Small intestine (tissue), 7 donors: Measurements from ENCODE around the gene VARS1. TPM values are rescaled to one million over a fixed set of nuclear protein-coding genes. Genes with fewer than 3 reads are reported as not detected.
"Not testable (repeated sequence)": the region's sequence is repeated elsewhere in the genome, so short reads cannot be mapped to it uniquely, and the experiment has no call there.

Source experiments
- DNase-seq, 2 donors: peaks; one replicate each; pipeline versions ENCODE4 v3.0.0 to v3.0.0-alpha.2; 2013
- FAIRE-seq: peaks from 2 replicates; lab custom pipeline; 2012; peaks lifted over from hg19 to GRCh38; lab: Jason Lieb, UNC
- H3K27ac ChIP-seq, 3 donors: one replicate each; pipeline ENCODE4 v1.5.1; 2013; ENCODE audit warnings: low read length in 2 of 3, mild to moderate bottlenecking in 2 of 3, control low read depth in 1 of 3, inconsistent platforms in 1 of 3, low read depth in 1 of 3, moderate library complexity in 1 of 3
- H3K27me3 ChIP-seq, 3 donors: one replicate each; pipeline ENCODE4 v1.6.1; 2013; ENCODE audit warnings: low read length in 3 of 3, inconsistent platforms in 1 of 3; ENCODE audit not compliant: control insufficient read depth in 3 of 3, insufficient read depth in 3 of 3
- H3K36me3 ChIP-seq, 3 donors: one replicate each; pipeline ENCODE4 v1.6.1; 2013; ENCODE audit warnings: low read length in 3 of 3, inconsistent platforms in 1 of 3, low read depth in 1 of 3, mild to moderate bottlenecking in 1 of 3, moderate library complexity in 1 of 3; ENCODE audit not compliant: control insufficient read depth in 3 of 3, insufficient read depth in 2 of 3
- H3K4me1 ChIP-seq, 3 donors: one replicate each; pipeline ENCODE4 v1.6.1; 2013; ENCODE audit warnings: low read length in 2 of 3, inconsistent platforms in 1 of 3, low read depth in 1 of 3, mild to moderate bottlenecking in 1 of 3, moderate library complexity in 1 of 3; ENCODE audit not compliant: control insufficient read depth in 3 of 3, insufficient read depth in 2 of 3
- H3K4me3 ChIP-seq, 3 donors: one replicate each; pipeline ENCODE4 v1.5.1; 2013; ENCODE audit warnings: low read length in 3 of 3, control low read depth in 1 of 3, inconsistent platforms in 1 of 3, low read depth in 1 of 3, mild to moderate bottlenecking in 1 of 3, moderate library complexity in 1 of 3
- H3K9me3 ChIP-seq, 2 donors: one replicate each; pipeline ENCODE4 v1.6.1; 2013; ENCODE audit warnings: low read depth in 1 of 2, low read length in 1 of 2; ENCODE audit not compliant: control insufficient read depth in 2 of 2, insufficient read depth in 1 of 2
- WGBS, 3 donors: extraction: QIAGEN DNeasy Blood & Tissue Kit; methylation state at CpG; one replicate each; pipeline ENCODE4 v1.1.7; 2013; 5-methylcytosine and 5-hydroxymethylcytosine counted together
- polyA plus RNA-seq, 4 donors: library from polyadenylated mRNA; stranded (reverse) in 3 of 4; unstranded in 1 of 4; fragments of 200-250 nt in 3 of 4; fragments of 120-200 nt in 1 of 4; gene quantifications; one replicate each; pipeline versions ENCODE4 v1.2.1 to v1.2.3, GENCODE V29; 2013
- donor health status: healthy with polysubstance abuse.
- donor health status: control.
- donor health status: control.
- donor health status: Bipolar disorder and iron deficiency.
- donor health status: healthy.

VARS1 gene
- polyA plus RNA-seq, 4 donors: 19.9 to 42.4 (median 24.2) TPM

DNA sequence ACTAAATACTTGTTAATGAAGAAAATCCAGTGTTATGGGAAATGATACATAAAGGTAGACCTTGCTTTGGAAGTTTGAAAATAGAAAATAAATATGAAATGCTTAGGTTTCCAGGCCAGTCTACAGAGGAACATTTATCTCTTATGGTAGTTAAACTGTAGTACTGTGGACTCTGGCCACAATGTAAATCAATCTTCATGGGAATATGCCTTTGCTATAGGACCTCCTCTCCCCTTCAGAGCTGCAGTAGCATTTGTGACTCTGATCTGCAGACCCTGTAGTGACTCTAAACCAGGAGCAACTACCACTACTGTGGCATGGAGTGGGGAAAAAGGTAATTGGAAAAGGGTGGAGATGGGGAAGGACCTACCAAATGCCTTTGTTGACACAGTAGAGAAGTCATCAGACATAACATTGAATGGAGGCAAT lies 24.3 kb upstream of the VARS1 start:
- Histone ChIP-seq H3K27ac (peak overlapping the region in 2 of 3 donors; percentile 15 to 80), H3K9me3 (no peaks in the 10 kb centered on the region), H3K4me3 (no peak overlapping the region), H3K27me3 (no peaks in the 10 kb centered on the region), H3K4me1 (peaks cover 0 to 41% (median 13%) of the 10 kb centered on the region in 3 donors), H3K36me3 (peaks cover 0 to 4% (median 0%) of the 10 kb centered on the region in 3 donors)
- DNase-seq: peak; percentile 65 to 66
- no peak for FAIRE-seq

GRCh38 chr6:31817929-31818511 lies 22.5 kb upstream of the VARS1 start:
- peaks cover 2 to 49% (median 16%) of the 10 kb centered on the region in 3 donors for H3K4me1 ChIP-seq
- not testable (repeated sequence) for H3K27me3 ChIP-seq, H3K36me3 ChIP-seq, H3K9me3 ChIP-seq, DNase-seq, FAIRE-seq
- H3K4me3 ChIP-seq: peak overlapping the region in 1 of 3 donors; percentile 34
- peak overlapping the region in 1 of 3 donors; percentile 43 for H3K27ac ChIP-seq
- 66 to 70% (median 69%) methylated on average over 8 of the region's 8 CpGs for WGBS, 3 donors

GRCh38 chr6:31817133-31817928 lies 21.8 kb upstream of the VARS1 start:
- peak overlapping the region; percentile 8 to 85 (median 21) for H3K27ac ChIP-seq
- peaks cover 2 to 44% (median 12%) of the 10 kb centered on the region in 3 donors for H3K4me1 ChIP-seq
- not testable (repeated sequence) for H3K36me3 ChIP-seq, H3K9me3 ChIP-seq, H3K27me3 ChIP-seq, FAIRE-seq, DNase-seq
- H3K4me3 ChIP-seq: peak overlapping the region in 2 of 3 donors; percentile 34 to 35
- WGBS, 3 donors: 38 to 51% (median 42%) methylated on average over 12 to 15 of the region's 37 CpGs

DNA sequence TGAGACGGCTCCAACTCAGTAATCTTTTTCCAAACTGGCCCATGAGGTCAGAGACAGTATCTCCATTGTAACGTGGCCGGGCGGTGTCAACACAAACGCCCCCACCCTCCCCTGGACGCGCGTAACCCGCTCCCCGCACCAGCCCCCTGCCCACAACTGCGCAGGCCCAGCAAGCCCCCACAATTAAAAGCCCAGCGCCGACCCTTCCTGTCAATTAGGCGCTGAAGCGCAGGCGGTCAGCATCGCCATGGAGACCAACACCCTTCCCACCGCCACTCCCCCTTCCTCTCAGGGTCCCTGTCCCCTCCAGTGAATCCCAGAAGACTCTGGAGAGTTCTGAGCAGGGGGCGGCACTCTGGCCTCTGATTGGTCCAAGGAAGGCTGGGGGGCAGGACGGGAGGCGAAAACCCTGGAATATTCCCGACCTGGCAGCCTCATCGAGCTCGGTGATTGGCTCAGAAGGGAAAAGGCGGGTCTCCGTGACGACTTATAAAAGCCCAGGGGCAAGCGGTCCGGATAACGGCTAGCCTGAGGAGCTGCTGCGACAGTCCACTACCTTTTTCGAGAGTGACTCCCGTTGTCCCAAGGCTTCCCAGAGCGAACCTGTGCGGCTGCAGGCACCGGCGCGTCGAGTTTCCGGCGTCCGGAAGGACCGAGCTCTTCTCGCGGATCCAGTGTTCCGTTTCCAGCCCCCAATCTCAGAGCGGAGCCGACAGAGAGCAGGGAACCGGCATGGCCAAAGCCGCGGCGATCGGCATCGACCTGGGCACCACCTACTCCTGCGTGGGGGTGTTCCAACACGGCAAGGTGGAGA lies 19.7 kb upstream of the VARS1 start, which contains the start of the genes HSPA1A and HSPA1L:
Gene HSPA1A, plus strand, starts transcription at position 519 of the 814 bp plus-strand sequence. Its CDS starts 214 bp downstream, at position 733.
Gene HSPA1L, minus strand, starts transcription at position 259 of the 814 bp plus-strand sequence. CDS start 3,311 bp downstream, outside the sequence.
- H3K9me3 ChIP-seq: no peaks in the 10 kb centered on the region
- FAIRE-seq (no peak), DNase-seq (peak; percentile 95 to 96)
- H3K4me1 ChIP-seq: peaks cover 2 to 32% (median 6%) of the 10 kb centered on the region in 3 donors
- H3K27me3 ChIP-seq: no peaks in the 10 kb centered on the region
- 1 to 2% (median 1%) methylated on average over 53 to 56 of the region's 56 CpGs for WGBS, 3 donors
- peak within 1 kb of the TSS; percentile 80 to 100 (median 96) for H3K27ac ChIP-seq
- H3K36me3 ChIP-seq: peaks cover 0 to 9% (median 0%) of the 10 kb centered on the region in 3 donors
- H3K4me3 ChIP-seq: peak within 1 kb of the TSS; percentile 34 to 87 (median 37)

GRCh38 chr6:31814677-31815024 lies 19.1 kb upstream of the VARS1 start:
- peak overlapping the region; percentile 34 to 87 (median 37) for H3K4me3 ChIP-seq
- no peaks in the 10 kb centered on the region for H3K9me3 ChIP-seq
- DNase-seq (peak; percentile 96 to 98), FAIRE-seq (no peak)
- no peaks in the 10 kb centered on the region for H3K27me3 ChIP-seq
- H3K4me1 ChIP-seq: peaks cover 2 to 27% (median 6%) of the 10 kb centered on the region in 3 donors
- H3K36me3 ChIP-seq: peaks cover 0 to 9% (median 0%) of the 10 kb centered on the region in 3 donors
- peak overlapping the region; percentile 53 to 100 (median 96) for H3K27ac ChIP-seq
- WGBS, 3 donors: 0% methylated on average over 13 of the region's 13 CpGs

- Histone ChIP-seq H3K27me3 (no peaks in the 10 kb centered on the region), H3K36me3 (peaks cover 0 to 5% (median 0%) of the 10 kb centered on the region in 3 donors), H3K27ac (peak overlapping the region; percentile 80 to 100 (median 84)), H3K4me1 (peaks cover 2 to 19% (median 3%) of the 10 kb centered on the region in 3 donors), H3K9me3 (no peaks in the 10 kb centered on the region), H3K4me3 (no peak overlapping the region)
- 87 to 95% (median 92%) methylated on average over 7 of the region's 7 CpGs for WGBS, 3 donors
- no peak for DNase-seq
- no peak for FAIRE-seq
Measured at GRCh38 chr6:31813465-31813849, 17.9 kb upstream of the VARS1 start.

GRCh38 chr6:31811645-31812044 lies 16.1 kb upstream of the VARS1 start:
- no peaks in the 10 kb centered on the region for H3K27me3 ChIP-seq
- no peaks in the 10 kb centered on the region for H3K9me3 ChIP-seq
- DNase-seq (no peak), FAIRE-seq (no peak)
- H3K4me1 ChIP-seq: peaks cover 2 to 14% (median 3%) of the 10 kb centered on the region in 3 donors
- H3K36me3 ChIP-seq: peaks cover 0 to 5% (median 0%) of the 10 kb centered on the region in 3 donors
- no peak overlapping the region for H3K27ac ChIP-seq
- WGBS, 3 donors: 89 to 94% (median 90%) methylated on average over 12 of the region's 12 CpGs
- no peak overlapping the region for H3K4me3 ChIP-seq

- 90 to 93% (median 90%) methylated on average over 10 of the region's 10 CpGs for WGBS, 3 donors
- H3K27me3 ChIP-seq, DNase-seq, H3K27ac ChIP-seq, H3K9me3 ChIP-seq, FAIRE-seq, H3K4me3 ChIP-seq: not testable (repeated sequence)
- Histone ChIP-seq H3K4me1 (peaks cover 0 to 15% (median 0%) of the 10 kb centered on the region in 3 donors), H3K36me3 (peaks cover 0 to 10% (median 0%) of the 10 kb centered on the region in 3 donors)
Measured at GRCh38 chr6:31808599-31808998, 13.0 kb upstream of the VARS1 start.
